GM12873 (cell line): ENCODE measurements around the gene PDCD2L.

Experiments
- CTCF ChIP-seq: IDR thresholded peaks from 2 replicates; pipeline ENCODE4 v1.5.1; 2012; ENCODE audit warnings: low read depth, mild to moderate bottlenecking, moderate library complexity, low read length, control low read depth; ENCODE audit not compliant: insufficient read depth; ENCODE audit errors: missing control alignments

Gene PDCD2L

GRCh38 chr19:34362679-34363069, 41.5 kb upstream of the PDCD2L start:
- TF ChIP-seq CTCF, result no peak

- TF ChIP-seq CTCF, result no peak
These were observed 41.1 kb upstream of the PDCD2L start for GRCh38 chr19:34363094-34363493.

- TF ChIP-seq CTCF, result no peak
These were observed 40.3 kb upstream of the PDCD2L start for GRCh38 chr19:34363930-34364329.

GRCh38 chr19:34364462-34364829, 39.8 kb upstream of the PDCD2L start:
- TF ChIP-seq CTCF, result peak; percentile 9

GRCh38 chr19:34364830-34365462, 39.3 kb upstream of the PDCD2L start, which contains the start of gene GPI:
GPI (plus strand) TSS chr19:34365196; CDS start chr19:34365267, 71 bp downstream.
- TF ChIP-seq CTCF, result no peak

GRCh38 chr19:34365463-34366401, 38.5 kb upstream of the PDCD2L start:
- TF ChIP-seq CTCF, result no peak
